Neuronal stem cell (in vitro differentiated cells): ENCODE results near the gene PHF21A.

ENCODE experiments used
- DNase-seq: peaks from one replicate; pipeline ENCODE4 v3.0.0-alpha.2; 2013; ENCODE audit warnings: low spot score
- H2AFZ ChIP-seq: one replicate; pipeline ENCODE4 v1.6.1; 2013; ENCODE audit warnings: mild to moderate bottlenecking, low read length, inconsistent platforms
- H2AK5ac ChIP-seq: 2 replicates; pipeline ENCODE4 v1.6.1; 2013; ENCODE audit warnings: low read depth, mild to moderate bottlenecking, inconsistent platforms, low read length, moderate library complexity, mixed read lengths
- H2BK120ac ChIP-seq: 2 replicates; pipeline ENCODE4 v1.6.1; 2013; ENCODE audit warnings: low read depth, mild to moderate bottlenecking, inconsistent platforms, low read length, moderate library complexity, mixed read lengths
- H2BK12ac ChIP-seq: one replicate; pipeline ENCODE4 v1.6.1; 2013; ENCODE audit warnings: low read length, inconsistent platforms
- H2BK15ac ChIP-seq: 2 replicates; pipeline ENCODE4 v1.6.1; 2013; ENCODE audit warnings: mild to moderate bottlenecking, low read length, inconsistent platforms, mixed read lengths
- H2BK5ac ChIP-seq: one replicate; pipeline ENCODE4 v1.6.1; 2013; ENCODE audit warnings: inconsistent platforms, mild to moderate bottlenecking, low read length, moderate library complexity
- H3K14ac ChIP-seq: one replicate; pipeline ENCODE4 v1.6.1; 2013; ENCODE audit warnings: low read length, inconsistent platforms
- H3K18ac ChIP-seq: 2 replicates; pipeline ENCODE4 v1.6.1; 2013; ENCODE audit warnings: low read length, inconsistent platforms
- H3K23ac ChIP-seq: 2 replicates; pipeline ENCODE4 v1.6.1; 2013; ENCODE audit warnings: low read depth, mild to moderate bottlenecking, mixed read lengths, low read length, inconsistent platforms; ENCODE audit not compliant: poor library complexity
- H3K27ac ChIP-seq: replicated peaks from 3 replicates; pipeline ENCODE4 v1.5.1; 2013; ENCODE audit warnings: low read length, inconsistent platforms
- H3K27me3 ChIP-seq, 3 experiments: 2 replicates each; pipeline ENCODE4 v1.6.1; 2013; ENCODE audit warnings: low read length in 3 of 3, mild to moderate bottlenecking in 2 of 3, inconsistent platforms in 1 of 3, low read depth in 1 of 3, mixed read lengths in 1 of 3, moderate library complexity in 1 of 3; ENCODE audit not compliant: control insufficient read depth in 3 of 3, insufficient read depth in 3 of 3
- H3K36me3 ChIP-seq, 2 donors: replicated peaks in 1 of 2; 2 replicates each; pipeline ENCODE4 v1.6.1; 2013; ENCODE audit warnings: low read length in 2 of 2; ENCODE audit not compliant: control insufficient read depth in 2 of 2, insufficient read depth in 2 of 2
- H3K4ac ChIP-seq: 2 replicates; pipeline ENCODE4 v1.6.1; 2013; ENCODE audit warnings: inconsistent platforms, mild to moderate bottlenecking, low read length, moderate library complexity
- H3K4me1 ChIP-seq, 2 donors: 1 replicate in 1 of 2; 2 replicates in 1 of 2; pipeline ENCODE4 v1.6.1; 2013; ENCODE audit warnings: low read length in 2 of 2, low read depth in 1 of 2; ENCODE audit not compliant: control insufficient read depth in 2 of 2, insufficient read depth in 1 of 2
- H3K4me2 ChIP-seq: one replicate; pipeline ENCODE4 v1.6.1; 2013; ENCODE audit warnings: mild to moderate bottlenecking, low read length, inconsistent platforms; ENCODE audit not compliant: insufficient read depth, poor library complexity, severe bottlenecking
- H3K4me3 ChIP-seq, 2 donors: 2 replicates each; pipeline ENCODE4 v1.5.1; 2013; ENCODE audit warnings: low read length in 2 of 2, mild to moderate bottlenecking in 2 of 2, inconsistent platforms in 1 of 2, moderate library complexity in 1 of 2
- H3K79me1 ChIP-seq: one replicate; pipeline ENCODE4 v1.6.1; 2013; ENCODE audit warnings: low read depth, mild to moderate bottlenecking, inconsistent platforms, low read length, moderate library complexity
- H3K9ac ChIP-seq: one replicate; pipeline ENCODE4 v1.6.1; 2013; ENCODE audit warnings: mild to moderate bottlenecking, low read depth, low read length, inconsistent platforms; ENCODE audit not compliant: poor library complexity
- H3K9me3 ChIP-seq, 2 donors: replicated peaks in 1 of 2; 2 replicates each; pipeline versions ENCODE3 to v1.6.1; 2013; ENCODE audit warnings: low read length in 2 of 2, mild to moderate bottlenecking in 2 of 2, inconsistent platforms in 1 of 2, low read depth in 1 of 2, mixed read lengths in 1 of 2, moderate library complexity in 1 of 2; ENCODE audit not compliant: control insufficient read depth in 2 of 2, insufficient read depth in 1 of 2
- H4K8ac ChIP-seq: one replicate; pipeline ENCODE4 v1.6.1; 2013; ENCODE audit warnings: low read depth, mild to moderate bottlenecking, inconsistent platforms, low read length, moderate library complexity
- H4K91ac ChIP-seq: one replicate; pipeline ENCODE4 v1.6.1; 2013; ENCODE audit warnings: low read length, low read depth, mild to moderate bottlenecking, inconsistent platforms; ENCODE audit not compliant: poor library complexity
- WGBS, 2 donors: extraction: QIAGEN DNeasy Blood & Tissue Kit; methylation state at CpG; one replicate each; pipeline ENCODE4 v1.1.7; 2013; ENCODE audit warnings: missing lambda C conversion rate in 2 of 2, mixed read lengths in 1 of 2; ENCODE audit not compliant: insufficient read length in 2 of 2, insufficient replicate concordance in 1 of 2; ENCODE audit errors: extremely low coverage in 2 of 2; 5-methylcytosine and 5-hydroxymethylcytosine counted together

Gene PHF21A

GRCh38 chr11:45917286-45917622, 204.0 kb downstream of the PHF21A start:
- Histone ChIP-seq H3K79me1 (peaks cover 11% of the 10 kb centered on the region), H2AFZ (peak overlapping the region; percentile 84), H3K23ac (peak overlapping the region; percentile 52), H3K9me3 (no peaks in the 10 kb centered on the region), H3K4me1 (peaks cover 18 to 27% of the 10 kb centered on the region in 2 donors), H4K8ac (peak overlapping the region; percentile 74), H3K18ac (peak overlapping the region; percentile 96), H2BK5ac (peak overlapping the region; percentile 97), H3K36me3 (peaks cover 27 to 35% of the 10 kb centered on the region in 2 donors), H3K4me3 (peak overlapping the region; percentile 88 to 92), H3K27me3 (peaks cover 0 to 29% (median 0%) of the 10 kb centered on the region in 3 experiments), H4K91ac (no peak overlapping the region), H2AK5ac (peak overlapping the region; percentile 59), H3K4ac (no peak overlapping the region), H3K4me2 (peak overlapping the region; percentile 95), H3K14ac (peak overlapping the region; percentile 40), H3K9ac (peak overlapping the region; percentile 93), H2BK120ac (no peak overlapping the region), H3K27ac (peak overlapping the region; percentile 98), H2BK15ac (peak overlapping the region; percentile 30), H2BK12ac (no peak overlapping the region)
- DNase-seq = no peak
- no CpG with 5 or more reads among the region's 16 CpGs for WGBS, 2 donors

- WGBS, 2 donors = no CpG with 5 or more reads among the region's 13 CpGs
- H3K14ac ChIP-seq = peak overlapping the region; percentile 21
- H2BK5ac ChIP-seq = no peak overlapping the region
Measured at GRCh38 chr11:45915446-45915845, 205.8 kb downstream of the PHF21A start.

GRCh38 chr11:45913942-45914635, 207.2 kb downstream of the PHF21A start:
- H2BK120ac ChIP-seq = no peak overlapping the region
- H3K23ac ChIP-seq = peak overlapping the region; percentile 1
- H3K27me3 ChIP-seq = no peaks in the 10 kb centered on the region
- peaks cover 11% of the 10 kb centered on the region for H3K79me1 ChIP-seq
- no peak overlapping the region for H2AK5ac ChIP-seq
- no peak overlapping the region for H2AFZ ChIP-seq
- no peak overlapping the region for H3K27ac ChIP-seq
- no peaks in the 10 kb centered on the region for H3K9me3 ChIP-seq
- no peak overlapping the region for H2BK15ac ChIP-seq
- peaks cover 28 to 56% of the 10 kb centered on the region in 2 donors for H3K36me3 ChIP-seq
- peak overlapping the region in 1 of 2 donors; percentile 52 for H3K4me3 ChIP-seq
- H3K4me1 ChIP-seq = peaks cover 4 to 9% of the 10 kb centered on the region in 2 donors
- H3K4me2 ChIP-seq = peak overlapping the region; percentile 11
- peak overlapping the region; percentile 21 for H3K14ac ChIP-seq
- no peak overlapping the region for H4K91ac ChIP-seq
- peak overlapping the region; percentile 41 for H2BK12ac ChIP-seq
- no peak overlapping the region for H3K9ac ChIP-seq
- H3K4ac ChIP-seq = no peak overlapping the region
- WGBS, 2 donors = no CpG with 5 or more reads among the region's 22 CpGs
- DNase-seq = no peak
- no peak overlapping the region for H4K8ac ChIP-seq
- no peak overlapping the region for H2BK5ac ChIP-seq
- no peak overlapping the region for H3K18ac ChIP-seq

More at GRCh38 chr11:45915446-45915845, 205.8 kb downstream of the PHF21A start:
- Histone ChIP-seq H3K36me3 (peaks cover 28 to 46% of the 10 kb centered on the region in 2 donors), H3K4me1 (peaks cover 9 to 19% of the 10 kb centered on the region in 2 donors), H3K4ac (no peak overlapping the region), H2AFZ (no peak overlapping the region), H3K18ac (no peak overlapping the region), H2AK5ac (no peak overlapping the region), H2BK120ac (no peak overlapping the region), H3K4me2 (no peak overlapping the region), H3K4me3 (no peak overlapping the region), H2BK12ac (no peak overlapping the region), H3K27me3 (peaks cover 0 to 11% (median 0%) of the 10 kb centered on the region in 3 experiments), H3K23ac (no peak overlapping the region), H3K9me3 (no peaks in the 10 kb centered on the region), H4K8ac (no peak overlapping the region), H3K27ac (no peak overlapping the region), H3K9ac (no peak overlapping the region), H2BK15ac (no peak overlapping the region), H4K91ac (no peak overlapping the region), H3K79me1 (peaks cover 11% of the 10 kb centered on the region)
- no peak for DNase-seq

- Histone ChIP-seq H3K36me3 (peaks cover 28 to 56% of the 10 kb centered on the region in 2 donors), H4K8ac (no peak overlapping the region), H3K18ac (no peak overlapping the region), H2BK5ac (no peak overlapping the region), H3K9me3 (no peaks in the 10 kb centered on the region), H2BK15ac (no peak overlapping the region), H3K79me1 (peaks cover 11% of the 10 kb centered on the region), H3K14ac (no peak overlapping the region), H3K23ac (no peak overlapping the region), H3K4me2 (no peak overlapping the region), H3K9ac (no peak overlapping the region), H3K27me3 (no peaks in the 10 kb centered on the region), H3K4me3 (no peak overlapping the region), H2BK120ac (no peak overlapping the region), H3K4me1 (peaks cover 4 to 7% of the 10 kb centered on the region in 2 donors), H2AFZ (no peak overlapping the region), H4K91ac (no peak overlapping the region), H2BK12ac (no peak overlapping the region), H3K4ac (no peak overlapping the region), H3K27ac (no peak overlapping the region), H2AK5ac (no peak overlapping the region)
- no peak for DNase-seq
- no CpG with 5 or more reads among the region's 19 CpGs for WGBS, 2 donors
Measured at GRCh38 chr11:45913514-45913913, 207.7 kb downstream of the PHF21A start.
